NCI-H1694 treated with DMSO at 0.1 percent for 48 hours (cell line): ENCODE data around the gene SLC25A40.
"Not testable (repeated sequence)": the region's sequence is repeated elsewhere in the genome, so short reads cannot be mapped to it uniquely, and the experiment has no call there.

ENCODE experiments used
- DNase-seq: peaks from one replicate; lab custom pipeline; 2025; lab: John Stamatoyannopoulos, UW

Gene SLC25A40, protein sequence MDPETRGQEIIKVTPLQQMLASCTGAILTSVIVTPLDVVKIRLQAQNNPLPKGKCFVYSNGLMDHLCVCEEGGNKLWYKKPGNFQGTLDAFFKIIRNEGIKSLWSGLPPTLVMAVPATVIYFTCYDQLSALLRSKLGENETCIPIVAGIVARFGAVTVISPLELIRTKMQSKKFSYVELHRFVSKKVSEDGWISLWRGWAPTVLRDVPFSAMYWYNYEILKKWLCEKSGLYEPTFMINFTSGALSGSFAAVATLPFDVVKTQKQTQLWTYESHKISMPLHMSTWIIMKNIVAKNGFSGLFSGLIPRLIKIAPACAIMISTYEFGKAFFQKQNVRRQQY

DNA sequence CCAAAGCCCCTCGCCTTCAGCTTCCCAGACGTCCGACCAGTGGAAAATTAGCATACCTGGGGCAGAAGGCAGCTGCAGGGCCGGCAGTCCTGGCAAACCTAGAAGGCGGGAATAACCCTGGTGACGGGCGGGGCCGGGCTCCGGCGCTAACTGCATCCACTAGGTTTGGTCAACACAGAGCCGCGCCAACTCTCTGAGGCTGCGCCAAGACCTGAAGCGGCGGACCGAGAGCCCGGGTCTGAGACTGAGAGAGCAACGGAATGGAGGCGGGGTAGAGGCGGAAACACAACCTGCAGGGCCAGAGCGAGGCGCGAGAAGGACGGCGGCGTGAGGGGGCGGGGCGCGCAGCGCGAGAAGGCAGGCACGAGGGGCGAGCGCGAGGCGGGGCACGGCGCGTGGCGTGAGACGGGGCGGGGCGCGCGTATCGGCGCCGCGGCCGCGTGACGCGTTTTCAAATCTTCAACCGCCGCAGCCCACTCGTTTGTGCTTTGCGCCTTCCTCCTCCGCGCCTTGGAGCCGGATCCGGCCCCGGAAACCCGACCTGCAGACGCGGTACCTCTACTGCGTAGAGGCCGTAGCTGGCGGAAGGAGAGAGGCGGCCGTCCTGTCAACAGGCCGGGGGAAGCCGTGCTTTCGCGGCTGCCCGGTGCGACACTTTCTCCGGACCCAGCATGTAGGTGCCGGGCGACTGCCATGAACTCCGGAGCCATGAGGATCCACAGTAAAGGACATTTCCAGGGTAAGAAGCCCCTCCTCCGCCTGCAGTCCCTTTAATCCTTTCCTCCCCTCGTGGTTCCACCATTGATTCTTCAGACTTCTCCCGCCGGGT is at the start of gene SLC25A40, which contains the start of gene DBF4:
SLC25A40 (minus strand) TSS at position 321 of the 829 bp plus-strand sequence. CDS start 17,633 bp downstream, outside the sequence.
DBF4 (plus strand) TSS at position 454 of the 829 bp plus-strand sequence; CDS start at position 694, 240 bp downstream.
- DNase-seq, result peak; percentile 90

DNA sequence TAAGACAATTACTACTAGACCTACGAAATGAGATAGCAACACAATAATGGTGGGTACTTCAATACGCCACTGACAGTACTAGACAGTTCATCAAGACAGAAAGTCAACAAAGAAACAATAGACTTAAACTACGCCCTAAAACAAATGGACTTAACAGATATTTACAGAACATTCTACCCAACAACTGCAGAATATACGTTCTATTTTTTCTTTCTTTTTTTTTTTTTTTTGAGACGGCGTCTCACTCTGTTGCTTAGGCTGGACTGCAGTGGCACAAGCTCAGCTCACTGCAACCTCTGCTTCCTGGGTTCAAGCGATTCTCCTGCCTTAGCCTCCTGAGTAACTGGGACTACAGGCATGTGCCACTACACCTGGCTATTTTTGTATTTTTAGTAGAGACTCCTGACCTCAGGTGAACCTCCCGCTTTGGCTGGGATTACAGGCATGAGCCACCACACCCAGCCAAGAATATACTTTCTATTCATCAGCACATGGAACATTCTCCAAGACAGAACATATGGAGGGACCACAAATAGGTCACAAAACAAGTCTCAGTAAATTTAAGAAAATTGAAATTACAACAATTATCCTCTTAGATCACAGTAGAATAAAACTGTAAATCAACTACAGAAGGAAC is 46.7 kb upstream of the SLC25A40 start:
- DNase-seq, result not testable (repeated sequence)

DNA sequence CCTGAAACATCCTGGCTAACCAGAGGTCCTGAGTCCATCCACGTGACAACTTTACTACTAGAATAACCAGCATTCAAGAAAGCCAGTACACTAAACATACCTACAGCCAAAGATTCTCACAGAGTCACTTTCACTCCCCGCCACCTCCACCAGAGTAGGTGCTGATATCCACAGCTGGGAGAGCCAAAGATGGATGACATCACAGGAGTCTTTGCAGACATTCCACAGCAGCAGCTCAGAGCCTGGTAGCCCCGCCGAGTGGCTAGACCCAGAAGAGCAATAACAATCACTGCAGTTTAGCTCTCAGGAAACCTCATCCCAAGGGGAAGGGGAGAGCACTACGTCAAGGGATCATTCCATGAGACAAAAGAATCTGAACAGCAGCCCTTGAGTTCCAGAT is 44.4 kb upstream of the SLC25A40 start:
- DNase-seq, result no peak

DNA sequence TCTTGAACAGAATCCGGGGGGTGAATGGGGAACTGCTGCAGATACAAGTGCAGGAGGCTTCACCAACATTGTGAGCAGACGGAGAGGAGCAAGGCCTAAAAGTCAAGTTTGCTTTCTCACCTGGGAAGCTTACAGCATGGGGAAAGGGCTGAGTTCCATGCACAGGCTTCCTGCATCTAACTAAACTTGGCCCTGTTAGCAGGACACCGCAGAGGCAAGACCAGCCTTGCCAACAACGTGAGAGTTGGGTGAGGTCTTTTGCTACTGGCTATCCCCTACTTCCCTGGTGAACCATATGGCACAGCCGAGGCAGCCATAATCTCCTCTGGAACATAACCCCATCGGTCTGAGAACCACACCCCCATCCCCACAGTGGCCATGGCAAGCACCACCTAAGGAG is 43.7 kb upstream of the SLC25A40 start:
- DNase-seq, result no peak

DNA sequence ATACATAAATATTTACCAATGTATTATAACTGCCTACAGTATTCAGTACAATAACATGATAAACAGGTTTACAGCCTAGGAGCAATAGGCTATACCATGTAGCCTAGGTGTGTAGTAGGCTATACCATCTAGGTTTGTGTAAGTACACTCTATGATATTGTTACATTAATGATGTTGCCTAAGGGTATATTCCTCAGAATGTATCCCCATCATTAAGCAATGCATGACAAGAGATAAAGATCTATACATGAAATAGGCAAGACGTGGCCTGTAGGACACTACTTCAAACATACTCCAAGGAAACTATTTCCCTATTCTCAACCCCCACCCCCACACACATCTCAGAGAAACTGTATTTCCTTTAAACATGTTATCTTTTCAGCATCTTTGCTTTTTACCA is 42.6 kb upstream of the SLC25A40 start:
- DNase-seq, result no peak

DNA sequence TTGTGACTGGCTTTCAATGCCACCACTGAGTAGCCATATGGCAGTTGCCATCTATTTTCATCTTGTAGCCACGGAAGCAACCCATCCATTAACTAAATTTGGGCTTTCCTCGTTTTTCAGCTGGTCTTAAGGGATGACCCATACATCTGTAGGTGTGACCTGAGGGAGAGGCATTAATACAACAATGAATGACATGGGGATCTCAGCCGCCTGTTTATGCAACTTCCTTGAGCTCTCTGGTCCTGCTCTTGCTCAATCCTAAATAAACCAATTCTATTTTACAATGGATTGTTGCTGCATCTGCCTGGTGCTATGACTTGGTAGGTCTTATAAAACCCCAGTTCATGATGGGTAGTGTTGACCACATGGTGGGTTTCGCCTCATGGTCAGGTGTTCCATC is 36.0 kb upstream of the SLC25A40 start:
- no peak for DNase-seq

DNA sequence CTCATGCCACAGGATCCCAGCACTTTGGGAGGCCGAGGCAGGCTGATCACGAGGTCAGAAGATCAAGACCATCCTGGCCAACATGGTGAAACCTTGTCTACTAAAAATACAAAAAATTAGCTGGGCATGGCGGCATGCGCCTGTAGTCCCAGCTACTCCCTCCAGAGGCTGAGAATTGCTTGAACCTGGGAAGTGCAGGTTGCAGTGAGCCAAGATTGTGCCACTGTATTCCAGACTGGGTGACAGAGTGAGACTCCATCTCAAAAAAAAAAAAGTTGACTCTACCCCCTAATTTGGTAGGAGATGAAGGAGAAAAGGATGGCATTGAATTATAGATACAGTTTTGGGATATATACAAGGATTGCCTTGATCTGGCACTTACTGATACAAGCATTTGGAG is 32.7 kb upstream of the SLC25A40 start:
- DNase-seq, result not testable (repeated sequence)

DNA sequence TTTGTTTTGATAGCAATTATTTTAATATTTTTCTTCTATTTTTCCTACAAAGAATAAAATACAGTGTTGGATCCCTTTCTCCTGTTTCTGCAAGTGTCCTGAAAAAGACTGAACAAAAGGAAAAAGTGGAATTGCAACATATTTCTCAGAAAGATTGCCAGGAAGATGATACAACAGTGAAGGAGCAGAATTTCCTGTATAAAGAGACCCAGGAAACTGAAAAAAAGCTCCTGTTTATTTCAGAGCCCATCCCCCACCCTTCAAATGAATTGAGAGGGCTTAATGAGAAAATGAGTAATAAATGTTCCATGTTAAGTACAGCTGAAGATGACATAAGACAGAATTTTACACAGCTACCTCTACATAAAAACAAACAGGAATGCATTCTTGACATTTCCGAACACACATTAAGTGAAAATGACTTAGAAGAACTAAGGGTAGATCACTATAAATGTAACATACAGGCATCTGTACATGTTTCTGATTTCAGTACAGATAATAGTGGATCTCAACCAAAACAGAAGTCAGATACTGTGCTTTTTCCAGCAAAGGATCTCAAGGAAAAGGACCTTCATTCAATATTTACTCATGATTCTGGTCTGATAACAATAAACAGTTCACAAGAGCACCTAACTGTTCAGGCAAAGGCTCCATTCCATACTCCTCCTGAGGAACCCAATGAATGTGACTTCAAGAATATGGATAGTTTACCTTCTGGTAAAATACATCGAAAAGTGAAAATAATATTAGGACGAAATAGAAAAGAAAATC is 31.2 kb upstream of the SLC25A40 start:
- DNase-seq, result not testable (repeated sequence)

DNA sequence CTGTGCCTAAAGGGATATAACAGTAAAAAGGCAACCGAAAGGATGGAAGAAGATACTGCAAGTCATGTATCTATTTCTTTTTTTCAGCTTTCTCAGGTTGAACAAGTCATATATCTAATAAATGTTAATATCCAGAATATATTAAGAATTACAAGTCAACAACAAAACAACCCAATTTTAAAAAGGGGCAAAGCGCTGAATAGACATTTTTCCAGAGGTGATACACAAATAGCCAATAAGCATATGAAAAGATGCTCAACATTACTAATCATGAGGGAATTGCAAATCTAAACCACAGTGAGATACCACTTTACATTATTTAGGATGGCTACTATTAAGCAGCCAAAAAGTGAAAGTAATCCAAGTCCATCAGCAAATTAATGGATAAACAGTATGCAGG is 23.1 kb upstream of the SLC25A40 start:
- no peak for DNase-seq

DNA sequence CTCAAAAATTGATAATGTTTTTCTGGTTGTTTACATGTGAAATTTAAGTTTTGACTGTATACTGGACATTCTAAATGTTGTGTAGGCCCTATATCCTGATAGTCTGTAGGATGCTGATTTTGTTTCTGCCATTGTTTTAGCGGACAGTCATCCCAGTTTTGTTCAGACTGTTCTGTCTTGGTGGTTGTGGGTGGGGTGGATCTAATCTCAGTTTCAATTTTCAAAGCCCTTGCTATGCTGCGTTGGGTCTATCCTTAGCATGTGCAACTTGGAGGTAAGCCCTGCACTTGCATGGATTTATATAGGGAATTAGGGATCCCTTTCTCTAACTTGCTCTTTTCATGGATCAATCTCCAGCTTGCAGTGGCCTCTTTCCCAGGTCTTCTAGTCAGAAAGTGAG is 19.2 kb upstream of the SLC25A40 start:
- no peak for DNase-seq

DNA sequence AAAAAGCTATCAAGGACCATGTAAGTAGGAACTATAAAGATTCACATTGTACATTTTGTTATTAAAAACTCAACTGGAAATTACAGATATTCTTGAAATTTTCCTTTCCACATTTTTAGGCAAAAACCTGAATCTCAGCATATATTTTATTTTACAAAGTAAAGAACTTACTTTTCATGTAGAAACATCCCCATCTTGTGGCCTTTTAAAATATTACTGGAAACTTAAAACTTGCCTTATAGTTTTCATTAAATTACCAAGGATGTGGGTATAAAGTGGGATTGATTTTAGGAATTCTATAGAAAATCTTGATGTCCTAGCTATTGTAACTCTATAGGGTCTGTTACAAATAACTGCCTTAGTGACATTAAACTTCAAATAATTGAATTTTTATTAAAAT is 10.7 kb upstream of the SLC25A40 start:
- DNase-seq, result peak; percentile 32

DNA sequence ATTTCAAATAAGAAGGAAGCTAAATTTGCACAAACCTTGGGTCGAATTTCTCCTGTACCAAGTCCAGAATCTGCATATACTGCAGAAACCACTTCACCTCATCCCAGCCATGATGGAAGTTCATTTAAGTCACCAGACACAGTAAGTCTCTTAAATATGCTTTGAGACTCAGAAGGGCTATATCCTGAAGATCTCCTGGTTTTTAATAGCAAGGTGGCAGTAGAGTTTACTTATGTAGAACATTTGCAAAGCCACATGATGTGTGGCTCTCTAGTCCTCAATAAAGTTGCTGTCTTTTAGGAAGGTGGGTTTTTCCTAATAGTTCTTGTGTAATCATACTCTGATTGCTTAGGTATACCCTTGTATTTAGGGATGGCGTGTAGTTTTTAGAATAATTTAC is 8.9 kb upstream of the SLC25A40 start:
- DNase-seq, result no peak

DNA sequence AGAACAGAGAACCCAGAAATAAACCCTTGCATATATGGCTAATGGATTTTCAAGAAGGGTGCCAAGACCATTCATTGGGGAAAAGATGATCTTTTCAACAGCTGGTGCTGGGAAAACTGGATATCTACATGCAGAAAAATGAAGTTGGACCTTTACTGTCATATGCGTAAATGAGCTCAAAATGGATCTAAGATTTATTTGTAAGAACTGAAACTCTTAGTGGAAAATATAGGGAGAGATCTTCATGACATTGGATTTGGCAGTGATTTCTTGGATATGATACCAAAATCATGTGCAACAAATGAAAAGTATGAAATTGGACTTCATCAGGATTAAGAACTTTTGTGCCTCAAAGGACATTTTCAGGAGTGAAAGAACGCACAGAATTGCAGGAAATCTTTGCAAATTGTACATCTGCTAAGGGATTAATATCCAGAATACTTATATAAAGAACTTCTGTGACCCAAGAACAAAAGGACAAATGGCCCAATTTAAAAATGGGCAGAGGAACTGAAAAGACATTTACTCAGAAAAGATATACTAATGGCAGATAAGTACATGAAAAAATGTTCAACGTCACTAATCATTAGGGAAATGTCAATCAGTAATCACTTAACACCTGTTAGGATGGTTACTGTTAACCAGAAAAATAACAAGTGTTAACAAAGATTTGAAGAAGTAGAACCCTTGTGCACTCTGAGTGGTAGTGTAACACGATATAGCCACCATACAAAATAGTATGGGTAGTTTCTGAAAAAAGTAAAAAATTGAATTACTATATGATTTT is 6.2 kb upstream of the SLC25A40 start:
- DNase-seq, result no peak

DNA sequence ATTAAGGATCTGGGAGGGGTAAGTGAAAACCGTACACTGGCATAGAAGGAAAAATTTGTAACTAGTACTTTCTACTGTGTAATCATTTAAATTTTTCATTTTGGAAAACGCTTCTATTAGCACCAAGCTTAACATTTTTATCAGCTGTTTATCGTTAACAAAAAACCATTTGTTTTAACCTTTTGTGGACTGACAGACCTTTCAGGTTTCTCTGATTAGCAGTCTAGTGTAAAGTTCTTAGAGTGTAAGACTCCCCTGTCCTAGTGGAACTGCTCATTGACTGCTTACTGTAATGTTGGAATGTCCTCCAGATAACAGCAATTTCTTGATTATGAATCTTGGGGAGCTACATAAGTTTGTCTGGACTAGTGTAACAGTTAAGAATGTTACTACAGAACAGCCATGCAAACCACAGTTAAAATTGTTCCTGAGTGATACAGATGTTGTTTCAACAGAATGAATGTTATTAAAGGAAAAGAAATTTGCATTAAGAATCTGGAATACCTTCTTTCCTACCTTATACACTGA is 2.1 kb upstream of the SLC25A40 start:
- DNase-seq, result no peak

DNA sequence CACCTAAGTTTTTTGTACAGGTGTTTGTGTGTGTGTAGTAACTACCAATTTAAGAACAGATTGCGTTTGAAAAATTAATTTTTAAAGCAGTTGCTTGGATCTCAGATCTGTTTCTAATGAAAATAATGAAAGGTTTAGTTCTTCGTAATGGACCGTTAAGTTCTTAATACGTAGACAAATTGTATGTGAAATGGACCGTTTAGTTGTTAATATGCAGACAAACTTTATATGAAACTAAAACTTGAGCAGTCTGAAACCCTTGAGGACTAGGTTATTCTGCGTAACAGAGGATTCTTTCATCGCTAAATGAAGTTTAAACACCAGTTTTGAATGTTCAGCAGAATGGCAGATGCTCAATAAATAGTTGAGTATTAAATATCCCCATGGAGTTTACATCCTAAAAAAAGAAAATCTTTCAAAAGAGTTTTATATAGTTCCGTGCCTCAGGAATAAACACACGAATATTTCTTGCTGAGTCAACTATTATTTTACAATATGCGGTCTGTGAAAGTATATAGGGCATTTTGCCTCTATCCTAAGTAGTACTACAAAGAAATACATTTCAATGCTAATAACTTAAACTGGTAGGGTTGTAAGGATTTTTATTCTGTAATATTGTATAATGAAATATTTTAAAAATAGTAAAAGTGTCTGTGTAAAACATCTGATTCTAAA is 1.3 kb upstream of the SLC25A40 start:
- no peak for DNase-seq

DNA sequence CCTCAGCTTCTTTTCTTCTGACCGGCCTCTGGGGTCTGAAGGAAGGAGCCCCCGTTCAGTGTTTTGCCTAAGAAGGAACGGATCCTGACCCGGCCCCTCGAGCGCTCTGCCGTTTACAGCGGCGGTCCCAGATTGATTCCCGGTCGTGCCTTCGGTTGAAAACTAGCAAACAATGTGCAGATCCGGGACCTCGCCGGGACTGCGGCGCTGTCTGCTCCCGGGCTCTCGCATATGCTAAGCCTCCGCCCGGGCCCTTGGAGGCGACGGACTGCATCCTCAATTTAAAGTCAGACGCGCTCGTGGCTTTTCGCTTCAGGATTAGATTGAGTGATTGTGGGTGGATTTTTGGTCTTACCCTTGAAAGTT is 692 bp upstream of the SLC25A40 start:
- peak; percentile 47 for DNase-seq

DNA sequence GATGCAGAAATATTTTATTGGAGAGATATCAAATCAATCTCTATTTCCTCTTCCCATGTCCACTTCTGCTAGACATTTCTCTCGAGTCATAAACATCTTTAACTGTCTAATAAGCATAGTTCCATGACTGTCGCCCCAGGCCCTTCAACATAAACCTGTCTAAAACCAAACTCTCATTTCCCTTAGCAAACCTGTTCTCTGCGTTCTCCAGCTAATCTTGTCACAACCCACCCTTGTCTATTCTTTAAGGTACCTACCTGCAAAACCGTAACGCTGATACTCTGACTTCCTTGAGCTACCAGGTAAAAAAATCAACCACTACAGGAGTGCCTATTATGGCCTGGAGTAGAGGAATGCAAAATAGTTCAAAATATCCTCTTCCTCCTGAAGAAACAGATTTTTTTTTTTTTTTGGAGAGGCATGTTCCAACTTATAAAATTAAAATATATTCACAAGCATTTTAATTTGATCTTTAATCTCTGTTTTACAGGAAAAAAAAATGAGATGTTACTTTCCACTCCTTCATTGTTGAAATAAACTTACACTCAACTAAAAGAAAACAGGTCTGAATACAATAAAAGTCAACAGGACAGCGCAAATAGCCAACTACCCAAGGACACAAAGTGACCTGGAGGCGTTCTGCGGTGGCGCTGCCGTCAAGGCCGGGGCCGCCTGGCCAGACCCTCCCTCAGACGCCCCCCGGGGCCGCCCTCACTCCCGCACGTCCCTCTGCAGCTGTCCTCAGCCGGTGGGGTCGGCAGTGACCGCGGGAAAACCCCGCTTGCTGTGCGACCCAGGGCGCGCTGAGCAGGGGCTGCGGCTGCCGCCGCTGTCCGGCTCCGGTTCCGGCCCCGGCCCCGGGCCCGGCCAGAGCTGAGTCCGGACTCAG is 765 bp downstream of the SLC25A40 start:
- DNase-seq, result no peak

DNA sequence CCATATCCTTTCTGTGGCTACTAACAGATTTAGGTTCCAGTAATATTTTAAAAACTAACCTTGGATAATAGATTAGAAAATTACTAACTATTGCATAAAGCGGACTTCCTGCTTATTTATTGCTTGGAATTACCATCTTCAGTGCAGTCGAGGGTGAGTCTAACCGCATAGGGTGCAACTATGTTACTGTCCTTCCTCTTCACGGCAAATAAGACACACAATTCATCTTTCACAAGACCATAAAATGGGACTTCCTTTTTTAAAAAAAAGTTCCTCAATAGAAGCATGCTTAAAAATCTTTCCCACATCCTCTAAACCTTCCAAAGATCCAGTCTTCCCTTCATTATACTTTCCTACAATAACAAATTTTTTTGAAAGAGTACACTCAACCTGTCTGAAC is 2.1 kb downstream of the SLC25A40 start:
- no peak for DNase-seq

DNA sequence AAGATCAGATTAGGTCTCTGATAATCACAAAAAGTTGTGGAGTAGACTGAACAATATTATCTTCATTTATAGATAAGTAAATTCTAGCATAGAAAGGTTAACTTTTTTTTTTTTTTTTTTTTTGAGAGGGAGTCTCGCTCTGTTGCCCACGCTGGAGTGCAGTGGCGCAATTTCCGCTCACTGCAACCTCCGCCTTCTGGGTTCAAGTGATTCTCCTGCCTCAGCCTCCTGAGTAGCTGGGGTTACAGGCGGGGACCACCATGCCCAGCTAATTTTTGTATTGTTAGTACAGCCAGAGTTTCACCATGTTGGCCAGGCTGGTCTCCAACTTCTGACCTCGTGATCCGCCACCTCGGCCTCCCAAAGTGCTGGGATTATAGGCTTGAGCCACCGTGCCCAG is 2.8 kb downstream of the SLC25A40 start:
- DNase-seq, result not testable (repeated sequence)
